IPS-NIHi7 (cell line): Measurements from ENCODE around the gene SPAAR.
"Not testable (repeated sequence)": the region's sequence is repeated elsewhere in the genome, so short reads cannot be mapped to it uniquely, and the experiment has no call there.

ENCODE experiments used
- DNase-seq: peaks from one replicate; pipeline ENCODE4 v3.0.0; 2012; ENCODE audit warnings: mixed read lengths; ENCODE audit errors: extremely low spot score

Gene SPAAR

DNA sequence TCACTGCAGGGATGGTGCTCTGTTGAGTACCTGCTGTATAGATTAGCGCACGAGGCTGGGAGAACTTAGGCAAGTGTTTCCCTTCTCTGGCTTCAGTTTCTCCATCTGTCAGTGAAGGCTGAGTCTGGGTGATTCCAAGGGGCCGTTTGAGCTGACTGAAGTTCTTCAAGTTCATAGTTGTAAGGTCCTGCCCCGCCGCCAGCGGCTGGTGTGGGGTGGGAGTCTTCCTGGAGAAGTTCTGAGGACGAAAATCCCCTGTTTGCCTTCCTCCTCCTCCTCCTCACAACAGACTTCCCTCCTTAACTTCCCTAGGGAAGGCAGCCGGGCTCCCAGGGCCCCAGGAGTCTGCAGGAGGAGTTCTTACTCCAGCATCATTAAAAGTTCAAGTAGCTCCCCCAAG, 5.0 kb upstream of the SPAAR start:
- DNase-seq, result no peak

DNA sequence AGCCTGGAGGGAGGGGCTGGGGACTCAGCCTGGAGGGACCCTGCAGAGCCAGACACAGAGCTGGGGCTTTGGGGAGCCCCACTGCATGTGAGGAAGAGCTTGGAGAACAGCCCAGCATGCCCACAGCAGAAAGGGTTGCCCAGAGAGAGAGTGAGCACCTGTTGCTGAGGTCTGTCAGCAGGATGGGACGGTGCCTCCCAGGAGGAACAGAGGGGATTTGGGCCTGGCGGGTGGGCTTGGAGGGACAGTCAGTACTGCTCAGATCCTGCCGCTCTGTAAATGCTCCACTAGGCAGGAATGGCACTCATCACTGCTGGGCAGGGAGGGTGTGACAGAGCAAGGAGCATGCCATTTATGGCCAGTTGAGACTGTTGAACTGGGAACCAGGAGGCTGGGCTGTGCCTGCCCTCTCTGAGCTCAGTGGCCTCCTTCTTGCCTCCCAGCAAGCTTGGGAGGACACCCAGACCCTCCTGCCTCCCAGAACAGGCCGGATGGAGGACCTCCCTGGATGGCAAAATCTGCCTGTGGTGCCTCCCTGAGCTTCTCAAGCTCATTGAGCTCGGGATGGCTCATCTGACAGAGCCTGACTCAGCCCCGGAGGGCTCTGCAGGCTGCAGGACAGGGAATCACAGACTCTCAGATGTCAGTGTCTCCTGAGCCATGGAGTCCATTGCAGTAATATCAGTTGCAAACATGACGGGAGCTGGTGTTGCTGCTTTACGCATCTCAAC, 4.1 kb upstream of the SPAAR start:
- no peak for DNase-seq

DNA sequence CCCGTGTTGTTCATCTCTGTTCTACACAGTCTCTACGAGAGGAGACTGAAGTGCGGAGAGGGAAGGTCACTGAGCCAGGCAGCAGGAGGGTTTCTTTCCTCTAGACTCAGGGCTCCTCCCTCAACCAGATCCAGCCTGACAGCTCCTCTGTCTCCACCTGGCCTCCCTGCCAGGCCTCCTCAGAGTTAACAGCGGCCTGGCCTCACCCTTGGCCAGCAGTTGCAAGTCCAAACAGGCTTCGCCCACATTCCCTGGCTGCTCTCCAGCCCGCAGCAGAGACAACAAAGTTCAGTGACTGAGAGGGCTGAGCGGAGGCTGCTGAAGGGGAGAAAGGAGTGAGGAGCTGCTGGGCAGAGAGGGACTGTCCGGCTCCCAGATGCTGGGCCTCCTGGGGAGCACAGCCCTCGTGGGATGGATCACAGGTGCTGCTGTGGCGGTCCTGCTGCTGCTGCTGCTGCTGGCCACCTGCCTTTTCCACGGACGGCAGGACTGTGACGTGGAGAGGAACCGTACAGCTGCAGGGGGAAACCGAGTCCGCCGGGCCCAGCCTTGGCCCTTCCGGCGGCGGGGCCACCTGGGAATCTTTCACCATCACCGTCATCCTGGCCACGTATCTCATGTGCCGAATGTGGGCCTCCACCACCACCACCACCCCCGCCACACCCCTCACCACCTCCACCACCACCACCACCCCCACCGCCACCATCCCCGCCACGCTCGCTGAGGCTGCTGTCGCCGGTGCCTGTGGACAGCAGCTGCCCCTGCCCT, 3.2 kb upstream of the SPAAR start, which contains the start of gene HRCT1:
TSS of gene HRCT1 (plus strand) at position 291 of the 768 bp plus-strand sequence. CDS start at position 377, 86 bp downstream.
- no peak for DNase-seq

GRCh38 chr9:35906923-35907699, 2.2 kb upstream of the SPAAR start:
- no peak for DNase-seq

DNA sequence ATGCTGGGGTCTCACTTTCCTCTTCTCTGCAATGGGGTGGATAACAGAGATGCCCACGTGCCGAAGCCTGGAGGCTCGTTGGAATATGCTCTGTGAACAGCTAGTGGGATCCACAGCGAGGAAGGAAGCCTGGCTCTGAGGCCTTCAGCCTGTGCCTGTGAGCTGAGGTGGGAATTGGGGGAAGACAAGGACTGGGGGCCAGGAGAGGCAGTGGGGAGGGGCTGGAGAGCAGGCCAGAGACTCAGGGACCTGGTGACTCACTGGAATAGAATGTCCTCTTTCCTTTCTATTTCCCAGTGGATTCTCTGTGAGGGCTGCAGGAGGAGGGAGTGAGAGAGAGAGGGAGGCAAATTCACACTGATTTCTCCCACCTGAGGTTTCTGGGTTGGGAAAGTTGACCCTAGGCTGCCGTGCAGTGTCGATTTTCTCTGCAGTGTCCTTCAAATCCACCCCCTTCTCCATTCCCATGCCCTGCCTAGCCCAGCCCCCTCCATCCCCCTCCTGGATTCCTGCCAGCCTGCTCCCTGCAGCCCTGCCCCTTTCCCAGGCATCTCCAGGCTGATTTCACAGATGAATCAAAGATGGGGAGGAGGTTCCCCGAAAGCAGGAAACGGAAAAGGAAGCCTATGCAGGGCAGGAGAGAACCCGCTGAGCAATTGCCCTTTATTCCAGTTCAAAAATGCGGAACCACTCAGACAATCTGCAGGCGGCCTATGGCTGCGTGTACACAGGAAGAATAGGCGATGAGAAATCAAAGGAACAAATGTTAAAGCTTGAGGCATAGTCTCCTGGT, 1.4 kb upstream of the SPAAR start:
- DNase-seq, result peak; percentile 86

DNA sequence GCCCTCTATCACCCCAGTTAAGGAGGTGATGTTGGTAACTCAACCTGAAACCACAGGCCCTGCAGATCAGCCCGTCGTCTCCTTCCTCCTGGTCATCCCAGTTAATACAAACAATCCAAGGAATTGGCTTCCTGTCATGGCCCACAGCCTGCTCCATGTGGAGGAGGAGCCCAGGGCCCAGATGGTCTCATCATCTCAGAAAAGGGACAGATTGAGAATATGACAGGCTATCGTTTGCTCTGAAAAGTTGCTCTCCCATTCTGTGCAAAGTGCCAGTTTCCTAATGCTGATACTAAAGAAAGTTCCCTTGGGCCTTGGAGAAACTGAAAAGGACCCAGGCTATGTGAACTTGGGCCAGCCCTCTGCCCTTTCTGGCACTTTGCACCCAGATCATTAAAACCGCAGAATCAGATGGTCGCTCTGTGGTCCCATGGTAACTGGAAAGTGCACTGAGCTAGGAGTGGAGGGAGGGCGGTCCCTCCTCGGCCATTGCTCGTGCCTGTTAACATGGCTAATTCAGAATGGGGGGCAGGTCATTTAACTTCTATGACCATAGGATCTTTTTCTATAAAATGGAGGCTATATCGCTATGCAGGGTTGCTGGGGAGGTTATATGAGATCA, 675 bp upstream of the SPAAR start:
- no peak for DNase-seq

- DNase-seq, result no peak
These were observed 660 bp downstream of the SPAAR start for GRCh38 chr9:35909687-35910612.

- peak; percentile 55 for DNase-seq
These were observed 1.5 kb downstream of the SPAAR start for GRCh38 chr9:35910613-35911359.

DNA sequence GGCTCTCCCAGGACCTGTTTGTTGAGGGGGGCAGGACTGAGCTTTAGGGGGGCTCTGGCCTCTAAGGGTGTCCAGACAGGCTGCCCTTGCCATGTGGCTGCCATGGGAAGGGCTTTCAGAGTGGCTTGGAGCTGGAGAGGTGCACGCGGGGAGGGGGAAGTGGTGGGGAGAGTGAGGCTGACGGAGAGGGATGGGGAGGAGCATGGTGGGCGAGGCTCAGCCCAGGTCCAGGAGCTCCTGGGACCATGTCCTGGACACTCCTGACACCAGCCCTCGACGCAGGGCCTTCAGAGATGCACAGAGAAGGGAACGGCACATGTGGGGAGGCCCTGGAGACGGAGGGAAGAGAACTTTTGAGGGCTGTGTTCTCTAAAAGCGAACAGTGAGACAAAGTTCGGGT, 2.4 kb downstream of the SPAAR start:
- DNase-seq, result no peak

GRCh38 chr9:35912791-35913400, 3.6 kb downstream of the SPAAR start:
- no peak for DNase-seq

- DNase-seq, result not testable (repeated sequence)
These were observed 4.1 kb downstream of the SPAAR start for GRCh38 chr9:35913429-35913828.

DNA sequence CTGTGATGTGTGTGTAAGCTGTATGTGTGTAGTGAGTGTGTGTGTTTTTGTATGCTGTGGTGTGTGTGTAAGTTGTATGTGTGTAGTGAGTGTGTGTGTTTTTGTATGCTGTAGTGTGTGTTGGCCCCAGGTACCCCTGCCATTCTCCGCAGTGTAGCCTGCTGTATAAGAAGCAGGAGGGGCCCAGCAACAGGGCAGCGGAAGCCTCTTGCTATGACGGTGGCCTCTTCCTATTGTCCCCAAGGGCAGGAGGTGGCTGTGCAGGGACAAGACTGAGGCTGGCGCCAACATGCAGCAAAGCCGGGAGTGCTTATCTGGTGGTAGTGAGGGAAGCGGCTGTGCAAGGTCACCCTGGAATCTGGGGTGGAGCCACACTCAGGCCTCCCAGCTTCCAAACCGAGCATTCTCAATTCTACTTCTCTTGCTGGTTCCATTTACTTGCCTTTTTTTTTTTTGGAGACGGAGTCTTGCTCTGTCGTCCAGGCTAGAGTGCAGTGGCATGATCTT, 5.1 kb downstream of the SPAAR start:
- no peak for DNase-seq

- DNase-seq, result no peak
These were observed 6.5 kb downstream of the SPAAR start for GRCh38 chr9:35915681-35916294.

DNA sequence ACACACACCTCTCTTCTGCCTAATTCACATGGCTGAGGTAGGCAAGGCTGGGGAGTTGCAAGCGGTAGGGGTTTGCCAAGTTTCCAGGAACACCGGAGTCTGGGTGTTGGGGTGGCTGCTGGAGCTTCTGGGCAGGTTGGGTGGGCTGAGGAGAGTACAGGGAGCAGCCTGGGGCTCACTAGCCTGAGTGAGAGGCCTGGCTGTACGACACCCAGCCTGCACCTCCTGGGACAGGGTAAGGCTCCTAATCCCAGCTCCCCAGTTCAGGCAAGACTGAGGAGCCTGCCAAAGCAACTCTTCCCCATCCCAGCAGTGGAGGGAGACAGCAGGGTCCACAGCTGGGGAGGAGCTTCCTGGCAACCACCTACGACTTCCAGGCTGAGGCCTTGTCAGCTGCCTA, 8.0 kb downstream of the SPAAR start:
- DNase-seq, result no peak

DNA sequence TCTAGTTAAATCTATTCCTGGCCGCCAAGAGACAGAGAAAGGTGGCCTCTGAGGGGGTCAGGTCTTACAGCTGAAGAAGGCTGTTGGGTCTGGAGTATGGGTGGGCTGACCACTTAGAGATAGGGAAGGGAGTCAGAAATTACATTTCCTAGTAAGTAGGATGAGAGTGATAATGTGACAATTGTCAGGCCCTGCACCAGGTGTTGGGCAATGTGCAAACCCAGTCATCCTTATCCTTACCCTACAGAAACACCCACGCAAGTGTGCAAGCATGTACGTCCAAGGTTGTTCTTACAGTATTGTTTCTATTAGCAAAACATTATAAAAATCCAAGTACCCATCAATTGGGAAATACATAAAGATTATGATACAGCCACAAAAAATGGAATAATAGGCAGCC, 9.5 kb downstream of the SPAAR start:
- DNase-seq, result no peak

- no peak for DNase-seq
These were observed 10.1 kb downstream of the SPAAR start for GRCh38 chr9:35919212-35920008.

DNA sequence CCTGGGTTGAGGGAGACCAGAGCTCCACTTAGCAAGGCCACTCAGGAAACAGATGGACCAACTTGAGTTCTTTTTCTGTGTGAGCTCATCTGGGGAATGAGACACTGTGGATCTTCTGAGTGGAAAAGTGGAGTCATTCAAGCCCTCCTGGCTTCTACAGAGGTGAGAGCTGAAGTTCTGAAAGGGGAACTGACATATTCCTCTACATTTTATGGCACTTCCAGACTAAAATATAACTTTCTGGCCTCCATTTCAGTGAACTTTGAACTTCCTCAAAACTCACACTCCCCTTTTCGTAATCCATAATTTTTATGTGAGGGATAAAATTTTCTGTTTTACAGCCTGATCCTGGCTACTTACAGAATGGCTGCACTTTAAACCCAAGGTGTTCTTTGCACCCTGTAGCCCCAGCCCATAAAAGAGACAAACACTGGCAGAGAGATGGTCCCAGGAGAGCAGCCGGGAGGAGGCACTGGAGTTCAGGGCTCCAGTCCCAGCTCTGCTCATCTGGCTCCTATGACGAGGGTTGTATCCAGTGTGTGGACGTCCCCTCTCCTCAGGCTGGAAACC, 10.8 kb downstream of the SPAAR start:
- DNase-seq, result no peak
